ENCODE measurements around the gene C6orf15.

Gene C6orf15

GRCh38 chr6:31113861-31114540, 1.6 kb upstream of the C6orf15 start:
- H3K4me3 ChIP-seq (ENCODE audit: control insufficient read depth, low read depth, low read length) = no peak overlapping the region
- no peak for TF ChIP-seq CTCF (conservative IDR thresholded peaks at IDR 0.05; ENCODE audit: control insufficient read depth, insufficient read depth, low read depth, low read length)
- peak; percentile 83 for DNase-seq (ENCODE audit: low read depth)

- no peak for TF ChIP-seq CTCF (conservative IDR thresholded peaks at IDR 0.05; ENCODE audit: control insufficient read depth, insufficient read depth, low read depth, low read length)
- DNase-seq (ENCODE audit: low read depth) = no peak
- H3K4me3 ChIP-seq (ENCODE audit: control insufficient read depth, low read depth, low read length) = no peak overlapping the region
These were observed 663 bp downstream of the C6orf15 start for GRCh38 chr6:31111712-31112111.

DNA sequence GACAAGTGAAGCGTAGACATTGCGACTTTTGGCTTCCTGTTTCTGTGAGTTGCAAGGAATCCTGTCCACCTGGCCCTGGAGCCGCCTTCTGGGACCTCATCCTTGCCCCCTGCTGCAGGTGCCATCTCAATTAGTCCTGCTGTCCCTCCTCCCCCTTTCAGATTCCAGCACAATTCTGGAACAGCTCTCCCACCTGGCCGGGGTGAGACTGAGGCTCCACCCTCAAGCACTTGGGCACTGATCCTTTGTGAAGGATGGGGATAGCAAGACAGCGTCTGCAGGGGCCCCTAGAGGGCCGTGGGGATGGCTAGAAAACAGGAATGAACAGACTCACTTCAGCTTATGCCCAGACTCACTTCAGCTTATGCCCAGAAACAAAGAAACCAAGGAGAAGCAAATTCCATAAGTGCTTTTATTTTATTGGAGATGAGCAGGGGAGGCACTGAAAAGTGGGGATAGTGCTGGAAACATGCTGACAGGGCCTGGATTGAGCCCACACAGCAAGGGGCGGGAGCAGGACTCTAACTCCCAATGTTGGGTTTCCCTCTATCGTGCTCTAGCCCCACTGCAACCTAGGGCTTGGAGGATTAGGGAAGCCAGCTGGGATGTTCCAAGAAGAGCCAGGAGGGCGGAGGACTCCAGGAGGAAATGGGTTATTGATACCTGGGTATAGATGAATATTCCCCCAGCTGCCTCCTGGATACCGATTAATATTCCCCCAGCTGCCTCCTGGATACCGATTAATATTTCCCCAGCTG, 1.4 kb downstream of the C6orf15 start:
- H3K4me3 ChIP-seq (ENCODE audit: control insufficient read depth, low read depth, low read length) = no peak overlapping the region
- TF ChIP-seq CTCF (conservative IDR thresholded peaks at IDR 0.05; ENCODE audit: control insufficient read depth, insufficient read depth, low read depth, low read length) = no peak
- DNase-seq (ENCODE audit: low read depth) = no peak

DNA sequence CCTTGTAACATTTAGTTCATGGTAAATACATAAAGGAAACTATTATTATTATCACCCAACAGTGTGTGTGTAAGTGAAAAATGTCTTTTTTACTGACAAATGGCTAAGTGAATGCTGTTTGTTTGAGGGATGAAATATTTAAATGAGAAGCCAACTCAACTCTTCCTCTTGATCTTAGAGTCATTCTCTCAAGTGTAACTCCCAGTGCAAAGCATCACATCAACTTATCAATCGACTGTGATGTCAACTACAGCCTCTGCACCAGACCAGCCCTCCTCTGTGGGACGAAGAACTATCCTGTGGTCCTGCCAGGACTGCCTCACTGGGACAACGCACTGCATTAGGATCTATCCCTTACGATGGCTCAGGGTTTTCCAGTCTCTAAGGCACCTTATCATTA, 5.3 kb downstream of the C6orf15 start:
- H3K4me3 ChIP-seq (ENCODE audit: control insufficient read depth, low read depth, low read length) = no peak overlapping the region
- DNase-seq (ENCODE audit: low read depth) = no peak
- TF ChIP-seq CTCF (conservative IDR thresholded peaks at IDR 0.05; ENCODE audit: control insufficient read depth, insufficient read depth, low read depth, low read length) = no peak

GRCh38 chr6:31103136-31103535, 9.2 kb downstream of the C6orf15 start:
- H3K4me3 ChIP-seq (ENCODE audit: control insufficient read depth, low read depth, low read length) = no peak overlapping the region
- TF ChIP-seq CTCF (conservative IDR thresholded peaks at IDR 0.05; ENCODE audit: control insufficient read depth, insufficient read depth, low read depth, low read length) = no peak

DNA sequence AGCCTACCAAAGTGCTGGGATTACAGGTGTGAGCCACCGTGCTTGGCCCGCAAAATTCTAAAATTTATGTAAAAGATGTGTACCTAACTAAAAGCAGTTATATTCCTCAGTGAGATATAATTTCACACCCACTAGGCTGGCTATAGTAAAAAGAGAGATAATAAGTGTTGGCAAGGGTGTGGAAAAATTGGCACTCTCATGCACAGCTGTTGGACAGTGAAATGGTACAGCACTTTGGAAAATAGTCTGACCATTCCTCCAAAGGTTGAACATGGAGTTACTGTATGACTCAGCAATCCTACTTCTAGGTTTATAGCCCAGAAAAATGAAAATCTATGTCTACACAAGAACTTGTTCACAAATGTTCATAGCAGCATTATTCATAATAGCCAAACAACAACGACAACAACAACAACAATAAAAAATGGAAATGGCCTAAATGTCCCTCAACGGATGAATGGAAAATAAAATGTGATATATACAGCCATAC, 13.9 kb downstream of the C6orf15 start:
- H3K4me3 ChIP-seq (ENCODE audit: control insufficient read depth, low read depth, low read length) = no peak overlapping the region
- TF ChIP-seq CTCF (conservative IDR thresholded peaks at IDR 0.05; ENCODE audit: control insufficient read depth, insufficient read depth, low read depth, low read length) = no peak
- no peak for DNase-seq (ENCODE audit: low read depth)

More at GRCh38 chr6:31103136-31103535, 9.2 kb downstream of the C6orf15 start:
- DNase-seq (ENCODE audit: low read depth) = no peak

All from fibroblast of mammary gland (primary cell).